ENCODE measurements around the gene SND1.

SND1 gene

DNA sequence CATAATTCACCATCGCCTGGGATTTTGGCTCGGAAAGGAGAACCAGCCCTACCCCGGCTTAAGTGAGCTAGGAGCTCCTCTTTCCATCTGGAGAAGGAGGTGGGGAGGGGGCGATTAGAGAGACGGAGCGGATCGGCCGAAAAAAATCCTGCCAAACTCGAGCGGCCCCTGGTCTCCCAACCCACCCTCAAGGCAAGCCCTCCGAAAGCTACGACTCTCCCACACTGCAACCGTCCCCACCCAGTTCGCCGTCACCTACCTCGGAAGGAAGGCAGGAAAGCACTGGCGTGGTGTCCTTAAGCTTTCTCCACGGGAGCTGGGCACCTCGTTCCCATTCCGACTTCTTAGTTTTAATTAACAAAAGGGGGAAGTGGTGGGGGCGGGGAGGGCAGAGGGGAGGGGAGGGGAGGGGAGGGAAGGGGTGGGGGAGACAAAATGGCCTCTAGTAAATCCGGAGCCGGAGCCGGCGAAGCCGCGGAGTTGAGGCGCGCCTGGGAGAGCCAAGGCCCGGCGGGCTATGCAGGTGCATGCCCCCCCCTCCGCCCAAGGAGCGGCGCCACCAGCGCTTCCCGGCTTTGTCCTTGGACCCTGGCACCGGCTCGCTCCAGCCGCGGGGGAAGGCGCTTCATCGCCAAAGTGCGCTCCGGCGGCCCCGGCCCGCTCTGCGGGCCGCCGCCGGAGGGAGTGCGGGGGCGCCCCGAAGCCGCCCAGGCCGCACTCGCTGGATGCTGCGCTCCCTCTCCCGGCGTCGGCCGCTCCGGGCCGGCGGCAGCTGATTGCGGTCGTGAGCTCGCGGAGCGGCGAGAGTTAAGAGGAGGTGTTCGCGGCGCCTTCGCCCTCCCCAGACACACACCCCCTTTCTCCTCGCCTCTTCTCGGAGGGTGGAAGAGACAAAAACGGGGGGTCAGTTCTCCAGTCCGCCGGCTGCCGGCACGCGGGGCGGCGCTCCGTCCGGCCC is 378.9 kb downstream of the SND1 start, which contains the start of gene LRRC4:
TSS of gene LRRC4 (minus strand) at position 784 of the 958 bp plus-strand sequence. CDS start 797 bp downstream, outside the sequence.
- DNase-seq: peak; percentile 49

DNA sequence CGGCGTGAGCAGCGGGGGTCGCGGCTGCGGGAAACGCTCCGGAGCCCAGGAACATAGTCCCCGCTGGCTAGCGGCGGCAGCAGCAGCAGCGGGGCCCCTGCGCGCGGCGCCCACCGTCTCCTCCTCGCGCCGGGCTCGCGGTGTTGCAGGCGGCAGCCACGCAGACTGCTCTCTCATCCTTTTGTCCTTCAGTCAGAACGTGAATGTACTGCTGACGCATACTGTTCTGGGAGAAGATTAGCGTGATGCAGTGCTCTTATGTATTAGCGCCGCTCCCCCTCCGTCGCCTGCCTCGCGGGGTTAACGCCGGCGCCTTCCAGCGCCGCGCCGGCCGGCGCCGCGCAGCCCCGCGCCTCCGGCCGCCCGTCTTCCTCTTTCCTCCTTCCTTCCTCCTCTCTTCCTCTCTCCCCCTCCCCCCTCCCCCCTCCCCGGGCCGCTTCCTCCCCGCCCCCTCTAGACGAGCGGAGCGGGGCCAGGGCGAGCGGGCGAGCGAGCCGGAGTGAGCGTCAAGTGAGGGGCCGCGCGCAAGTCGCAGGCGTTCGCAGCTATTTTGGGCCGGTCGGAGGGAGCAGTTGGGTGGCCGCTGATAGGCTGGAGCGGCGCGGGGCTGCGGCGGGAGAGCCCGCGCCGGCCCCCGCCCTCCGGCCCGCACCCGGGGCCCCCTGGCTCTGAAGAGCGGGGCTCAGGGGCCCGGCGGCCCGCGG is 380.1 kb downstream of the SND1 start:
- peak; percentile 84 for DNase-seq

- DNase-seq: no peak
Measured at GRCh38 chr7:128032605-128033235, 380.7 kb downstream of the SND1 start.

DNA sequence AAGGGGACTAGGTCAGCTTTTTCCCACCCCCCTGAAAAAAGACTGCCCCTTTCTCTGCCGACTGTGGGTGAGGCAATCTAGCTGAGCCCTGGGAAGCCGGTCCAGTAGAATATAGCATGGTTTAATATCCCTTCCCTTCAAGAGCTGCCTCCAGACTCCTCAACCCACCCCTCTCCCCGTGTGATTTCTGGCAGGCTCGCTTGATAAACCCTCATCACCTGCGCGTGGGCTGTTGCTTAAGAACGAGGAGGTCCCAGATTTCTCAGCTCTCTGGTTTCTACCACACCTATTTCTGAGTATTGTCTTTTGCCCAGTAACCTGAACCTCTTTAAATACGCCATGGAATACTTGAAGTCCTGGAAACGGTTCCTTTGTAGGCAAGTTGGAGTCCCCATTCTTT is 381.3 kb downstream of the SND1 start:
- DNase-seq: no peak

DNA sequence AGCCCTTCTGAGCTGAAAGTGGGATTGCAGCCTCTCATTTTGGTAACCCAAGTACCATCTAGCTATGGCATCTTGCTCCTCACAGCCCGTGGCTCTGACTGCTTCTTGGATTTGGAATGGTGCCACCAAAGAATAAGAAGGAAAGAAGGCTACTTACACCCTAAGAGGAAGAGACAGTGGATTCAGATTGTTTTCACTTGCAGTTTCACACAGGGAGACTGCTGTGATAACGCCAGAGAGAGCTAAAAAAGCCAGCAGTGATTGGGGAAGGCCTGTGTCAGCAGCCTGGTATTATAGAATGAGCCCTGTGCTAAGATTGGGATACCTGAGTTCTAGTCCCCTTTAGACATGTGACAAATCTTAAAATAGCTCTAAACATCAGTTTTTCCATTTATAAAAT is 382.8 kb downstream of the SND1 start:
- DNase-seq: no peak

DNA sequence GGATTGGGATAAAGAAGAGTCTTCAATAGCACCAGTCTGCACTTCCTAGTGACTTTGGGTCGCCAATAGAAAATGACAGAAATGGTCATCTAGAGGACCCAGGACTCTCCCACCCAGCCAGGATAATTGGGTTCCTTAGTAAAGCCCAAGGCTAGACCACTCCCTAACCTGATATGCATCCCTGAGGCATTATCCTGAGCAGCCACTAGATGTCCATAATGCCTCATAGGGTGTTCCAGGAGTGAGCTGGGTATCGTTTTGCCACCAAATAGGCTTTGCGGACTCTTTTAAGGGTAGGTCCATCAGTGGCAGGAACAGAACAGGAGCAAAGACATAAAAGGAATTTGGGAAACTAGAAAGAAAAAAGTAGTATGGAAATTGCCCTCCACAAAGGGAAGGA is 383.7 kb downstream of the SND1 start:
- no peak for DNase-seq

GRCh38 chr7:128036226-128036940 is 384.4 kb downstream of the SND1 start:
- DNase-seq: no peak

GRCh38 chr7:128037081-128037480 is 385.1 kb downstream of the SND1 start:
- no peak for DNase-seq

- DNase-seq: no peak
Measured at GRCh38 chr7:128037880-128038619, 386.1 kb downstream of the SND1 start.

DNA sequence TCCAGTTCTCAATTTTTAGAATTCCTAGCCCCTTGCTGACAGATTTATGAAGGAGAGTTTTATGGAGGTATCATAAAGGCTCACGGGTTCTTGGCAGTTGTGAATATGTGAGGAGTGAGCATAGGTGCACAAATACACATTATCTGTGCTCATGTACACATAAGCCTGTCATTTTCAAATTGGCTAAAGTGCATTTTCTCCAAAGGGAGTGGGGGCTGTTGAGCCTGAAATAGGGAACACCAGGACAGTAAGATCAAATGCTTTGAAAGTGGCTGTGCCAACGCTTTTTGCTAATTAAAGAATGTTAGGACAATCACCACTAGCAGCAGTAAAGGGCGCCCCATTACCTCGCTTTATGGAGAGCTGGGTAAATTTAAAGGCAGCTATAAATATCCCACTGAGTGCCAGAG is 387.6 kb downstream of the SND1 start:
- no peak for DNase-seq

DNA sequence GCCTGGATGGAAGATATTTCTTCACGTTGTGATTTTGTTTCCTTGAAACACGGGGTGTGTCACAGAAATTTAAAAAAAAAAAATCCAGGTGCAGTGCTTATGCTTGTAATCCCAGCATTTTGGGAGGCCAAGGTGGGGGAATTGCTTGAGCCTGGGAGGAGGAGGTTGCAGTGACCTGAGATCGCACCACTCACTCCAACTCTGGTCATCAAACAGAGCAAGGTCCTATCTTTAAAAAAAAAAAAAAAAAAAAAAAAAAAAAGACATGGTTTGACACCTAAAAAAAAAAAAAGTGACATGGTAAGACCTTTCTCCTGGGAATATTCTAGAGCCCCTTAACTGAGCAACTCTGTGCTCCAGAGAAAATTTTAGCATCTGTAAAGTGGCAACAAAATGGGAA is 388.2 kb downstream of the SND1 start:
- DNase-seq: no peak

DNA sequence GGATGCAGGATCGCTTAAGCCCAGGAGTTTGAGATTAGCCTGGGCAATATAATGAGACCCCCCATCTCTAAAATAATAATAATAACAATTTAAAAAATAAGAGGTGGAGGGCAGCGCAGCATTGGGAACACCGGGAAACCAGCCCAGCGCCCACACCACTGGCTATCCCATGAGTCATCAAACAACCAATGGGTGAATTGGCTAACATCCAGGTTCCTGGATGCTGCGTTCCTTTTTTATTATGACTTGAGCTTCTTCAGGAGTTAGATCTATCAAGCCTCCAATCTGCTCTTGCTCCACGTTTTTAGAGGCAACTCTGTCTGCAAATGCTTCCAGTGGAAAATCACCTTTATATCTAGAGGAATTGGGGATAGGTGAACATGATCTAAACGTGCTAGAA is 389.2 kb downstream of the SND1 start:
- DNase-seq: no peak

- DNase-seq: no peak
Measured at GRCh38 chr7:128042012-128042411, 390.0 kb downstream of the SND1 start.

GRCh38 chr7:128044064-128044463 is 392.1 kb downstream of the SND1 start:
- DNase-seq: no peak

GRCh38 chr7:128045158-128045557 is 393.2 kb downstream of the SND1 start:
- DNase-seq: no peak

- no peak for DNase-seq
Measured at GRCh38 chr7:128045766-128046165, 393.8 kb downstream of the SND1 start.

- DNase-seq: no peak
Measured at GRCh38 chr7:128052404-128052803, 400.4 kb downstream of the SND1 start.

- no peak for DNase-seq
Measured at GRCh38 chr7:128053023-128053422, 401.0 kb downstream of the SND1 start.

DNA sequence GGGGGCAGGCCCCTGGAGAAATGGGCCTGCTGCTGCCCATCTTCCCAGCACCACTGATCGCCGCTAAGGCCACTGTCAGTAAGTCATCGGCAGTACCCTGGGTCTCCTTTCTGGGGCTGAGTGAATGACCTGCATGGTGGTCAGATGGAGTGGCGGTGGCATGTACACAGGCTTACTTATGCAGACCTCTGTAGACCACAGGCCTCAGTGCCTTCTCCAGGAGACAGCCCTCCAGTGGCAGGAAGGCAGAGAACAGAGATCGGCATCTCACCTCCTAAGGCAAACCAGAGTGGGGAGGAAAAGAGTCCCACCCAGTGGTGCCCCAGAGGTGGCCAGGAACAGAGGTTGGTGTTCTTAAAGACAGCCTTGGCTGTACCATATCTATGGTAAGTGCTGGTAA is 402.0 kb downstream of the SND1 start:
- no peak for DNase-seq

- DNase-seq: no peak
Measured at GRCh38 chr7:128054511-128054910, 402.5 kb downstream of the SND1 start.

DNA sequence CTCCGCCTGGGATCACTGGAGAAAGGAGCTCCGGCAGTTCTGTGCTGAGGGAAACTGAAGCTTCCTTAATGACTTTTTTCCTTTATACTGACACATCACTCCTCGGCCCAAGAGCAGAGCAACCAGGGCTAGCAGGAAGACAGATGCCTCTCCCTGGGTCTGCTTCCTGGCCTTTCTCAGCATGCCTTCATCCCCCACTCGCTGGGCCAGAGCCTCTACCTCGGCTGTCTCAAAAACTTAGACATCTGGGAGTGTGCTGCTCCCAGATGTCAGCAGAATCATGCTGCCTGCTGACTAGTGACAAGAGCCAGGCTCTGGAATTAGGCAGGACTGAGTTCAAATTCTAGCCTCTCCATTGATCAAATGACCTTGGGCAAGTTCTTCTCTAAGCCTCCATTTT is 403.6 kb downstream of the SND1 start:
- DNase-seq: no peak

- DNase-seq: no peak
Measured at GRCh38 chr7:128056901-128057300, 404.9 kb downstream of the SND1 start.
